SK-N-DZ (cell line): ENCODE results near the gene INPP4A. TPM values are rescaled to one million over a fixed set of nuclear protein-coding genes. Genes with fewer than 3 reads are reported as not detected.
"Not testable (repeated sequence)": the region's sequence is repeated elsewhere in the genome, so short reads cannot be mapped to it uniquely, and the experiment has no call there.

Experiments used
- DNase-seq: peaks from one replicate; pipeline ENCODE4 v3.0.0-alpha.2; 2015; ENCODE audit warnings: low spot score
- polyA plus RNA-seq, 2 experiments: library from polyadenylated mRNA; depleted of rRNA; stranded (reverse); fragments of >200 nt; gene quantifications; 2 replicates each; pipeline ENCODE4 v1.2.3, GENCODE V29; 2014

The INPP4A gene
- 15.9 and 17.4 TPM in 2 replicates for polyA plus RNA-seq (2014; cell fraction: cytosol; rRNA removed)
- 18.6 and 39.3 TPM in 2 replicates for polyA plus RNA-seq (2014; cell fraction: nucleus; rRNA removed)

DNA sequence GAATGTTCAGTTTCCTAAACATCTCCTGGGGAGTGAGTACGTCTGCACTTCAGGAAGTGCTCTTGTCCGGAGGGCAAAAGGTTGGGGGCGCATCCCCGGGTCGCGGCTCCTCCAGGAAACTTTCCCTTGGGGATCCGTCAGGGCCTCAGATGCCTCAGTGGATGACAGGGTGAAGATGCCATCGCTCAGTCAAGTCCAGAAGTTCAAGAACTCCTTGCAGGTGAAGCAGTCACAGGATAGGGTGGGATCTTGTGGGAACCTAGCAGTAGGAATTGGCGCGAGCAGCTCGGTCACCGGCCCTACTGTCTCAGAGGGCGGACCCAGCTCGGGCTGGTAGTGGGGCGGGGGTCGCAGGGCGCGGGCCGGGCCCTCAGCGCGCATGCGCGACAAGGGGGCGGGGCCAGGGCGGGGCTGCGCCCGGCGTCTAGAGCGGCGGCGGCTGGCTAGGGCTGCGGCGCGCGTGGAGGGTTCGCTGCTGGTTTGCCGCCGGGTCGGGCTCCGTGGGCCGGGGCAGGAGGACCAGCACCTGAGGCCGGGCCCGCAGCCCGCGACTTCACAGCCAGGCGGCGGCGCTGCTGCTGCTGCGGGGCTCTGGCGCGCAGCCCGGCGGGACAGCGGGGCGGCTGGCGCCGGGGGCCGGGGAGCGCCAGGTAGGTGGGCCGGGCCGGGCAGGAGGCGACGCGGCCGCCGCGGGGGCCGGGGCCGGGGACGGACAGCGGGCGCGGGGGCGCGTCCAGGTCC is at the start of gene INPP4A:
Gene INPP4A, plus strand, starts transcription at position 423 of the 741 bp plus-strand sequence. CDS start 75,191 bp downstream, outside the sequence.
- peak; percentile 75 for DNase-seq

- no peak for DNase-seq
These were observed 48.7 kb upstream of the INPP4A start for GRCh38 chr2:98395977-98396376.

DNA sequence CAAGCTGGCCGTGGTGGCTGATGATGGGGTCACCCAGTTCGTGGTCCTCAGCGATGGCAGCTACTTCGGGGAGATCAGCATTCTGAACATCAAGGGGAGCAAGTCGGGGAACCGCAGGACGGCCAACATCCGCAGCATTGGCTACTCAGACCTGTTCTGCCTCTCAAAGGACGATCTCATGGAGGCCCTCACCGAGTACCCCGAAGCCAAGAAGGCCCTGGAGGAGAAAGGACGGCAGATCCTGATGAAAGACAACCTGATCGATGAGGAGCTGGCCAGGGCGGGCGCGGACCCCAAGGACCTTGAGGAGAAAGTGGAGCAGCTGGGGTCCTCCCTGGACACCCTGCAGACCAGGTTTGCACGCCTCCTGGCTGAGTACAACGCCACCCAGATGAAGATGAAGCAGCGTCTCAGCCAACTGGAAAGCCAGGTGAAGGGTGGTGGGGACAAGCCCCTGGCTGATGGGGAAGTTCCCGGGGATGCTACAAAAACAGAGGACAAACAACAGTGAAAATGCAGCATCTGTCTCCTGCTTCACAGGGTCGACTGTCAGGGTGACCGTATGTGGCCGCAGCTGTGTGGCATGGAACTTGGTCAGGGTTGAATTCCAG is 47.8 kb upstream of the INPP4A start:
- no peak for DNase-seq

DNA sequence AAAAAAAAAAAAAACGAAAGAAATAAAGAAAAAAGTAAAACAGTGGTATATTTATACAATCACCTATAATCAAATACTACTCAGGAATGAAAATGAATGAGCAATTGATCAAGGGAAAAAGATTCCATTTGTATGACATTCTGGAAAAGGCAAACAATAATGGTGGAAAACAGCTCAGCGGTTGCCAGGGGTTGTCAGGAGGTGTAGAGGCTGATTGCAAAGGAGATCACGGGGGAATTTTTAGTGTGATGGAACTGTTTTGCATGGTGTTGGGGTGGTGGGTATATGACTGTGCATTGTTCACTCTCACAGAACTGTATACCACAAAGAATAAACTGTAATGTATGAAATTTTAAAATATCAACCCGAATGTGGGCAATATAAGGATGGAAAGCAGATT is 45.5 kb upstream of the INPP4A start:
- DNase-seq: no peak

GRCh38 chr2:98403878-98404277 is 40.8 kb upstream of the INPP4A start:
- DNase-seq: no peak

- DNase-seq: no peak
These were observed 40.0 kb upstream of the INPP4A start for GRCh38 chr2:98404556-98405250.

GRCh38 chr2:98405301-98405700 is 39.4 kb upstream of the INPP4A start:
- no peak for DNase-seq

GRCh38 chr2:98408155-98408554 is 36.5 kb upstream of the INPP4A start:
- DNase-seq: no peak

GRCh38 chr2:98412751-98413458 is 31.8 kb upstream of the INPP4A start:
- peak; percentile 68 for DNase-seq

DNA sequence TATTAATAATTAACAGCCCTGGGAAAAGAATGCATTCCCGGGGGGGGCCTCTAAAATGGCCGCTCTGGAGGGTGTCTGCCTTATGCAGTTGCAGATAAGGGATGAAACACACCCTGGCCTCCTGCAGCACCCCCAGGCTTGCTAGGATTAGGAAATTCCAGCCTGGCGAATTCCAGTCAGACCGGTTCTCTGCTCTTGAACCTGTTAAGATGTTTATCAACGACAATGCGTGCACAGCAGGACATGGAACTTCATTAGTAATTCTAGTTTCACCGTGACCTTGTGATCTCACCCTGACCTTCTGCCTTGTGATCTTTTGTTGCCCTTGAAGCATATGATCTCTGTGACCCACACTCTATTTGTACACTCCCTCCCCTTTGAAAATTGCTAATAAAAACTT is 30.4 kb upstream of the INPP4A start:
- DNase-seq: not testable (repeated sequence)

DNA sequence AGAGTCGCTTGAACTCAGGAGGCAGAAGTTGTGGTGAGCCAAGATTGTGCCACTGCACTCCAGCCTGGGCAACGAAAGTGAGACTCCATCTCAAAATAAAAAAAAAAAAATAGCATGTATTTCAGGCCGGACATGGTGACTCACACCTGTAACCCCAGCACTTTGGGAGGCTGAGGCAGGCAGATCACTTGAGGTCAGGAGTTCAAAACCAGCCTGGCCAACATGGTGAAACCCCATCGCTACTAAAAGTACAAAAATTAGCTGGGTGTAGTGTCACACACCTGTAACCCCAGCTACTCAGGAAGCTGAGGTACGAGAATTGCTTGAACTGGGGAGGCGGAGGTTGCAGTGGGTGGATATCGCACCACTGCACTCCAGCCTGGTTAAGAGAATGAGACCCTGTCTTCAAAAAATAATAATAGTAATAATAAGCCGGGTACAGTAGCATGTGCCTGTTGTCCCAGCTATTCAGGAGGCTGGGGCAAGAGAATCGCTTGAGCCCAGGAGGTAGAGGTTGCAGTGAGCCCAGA is 28.9 kb upstream of the INPP4A start:
- not testable (repeated sequence) for DNase-seq

DNA sequence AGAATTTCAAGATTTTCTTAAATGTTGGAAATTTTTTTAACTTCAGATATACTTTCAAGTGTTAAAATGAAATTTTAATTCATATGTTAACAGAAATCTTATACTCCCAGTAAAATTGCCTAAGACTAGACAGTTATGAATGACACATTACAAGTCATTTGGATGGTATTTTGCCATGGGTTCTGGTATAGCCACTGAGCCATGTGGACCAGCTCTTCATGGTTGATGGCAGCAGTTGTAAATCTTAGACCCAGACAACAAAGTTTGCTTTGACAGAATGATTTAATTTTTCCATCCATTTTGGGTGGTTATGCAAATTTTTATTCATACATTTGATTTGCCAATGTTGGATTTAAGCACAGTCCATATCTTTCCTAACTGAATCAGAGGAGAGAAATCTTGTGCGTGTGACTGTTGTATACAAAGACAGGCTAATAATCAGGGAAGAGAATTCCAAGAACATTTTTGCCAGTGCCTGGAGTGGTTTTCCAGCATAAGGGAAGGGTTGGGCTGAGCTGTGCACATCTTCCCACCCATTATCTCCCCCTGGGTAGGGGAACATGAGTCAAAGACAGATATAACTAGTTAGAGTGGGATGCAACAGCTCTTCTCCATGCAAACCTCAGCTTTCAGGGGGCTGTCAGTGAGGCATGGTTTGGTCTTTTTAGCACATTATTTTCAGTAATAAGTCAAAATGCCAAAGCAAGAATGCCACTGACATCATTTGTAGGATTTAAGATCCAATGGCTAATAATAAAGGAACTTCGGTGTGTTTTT is 28.1 kb upstream of the INPP4A start:
- no peak for DNase-seq

DNA sequence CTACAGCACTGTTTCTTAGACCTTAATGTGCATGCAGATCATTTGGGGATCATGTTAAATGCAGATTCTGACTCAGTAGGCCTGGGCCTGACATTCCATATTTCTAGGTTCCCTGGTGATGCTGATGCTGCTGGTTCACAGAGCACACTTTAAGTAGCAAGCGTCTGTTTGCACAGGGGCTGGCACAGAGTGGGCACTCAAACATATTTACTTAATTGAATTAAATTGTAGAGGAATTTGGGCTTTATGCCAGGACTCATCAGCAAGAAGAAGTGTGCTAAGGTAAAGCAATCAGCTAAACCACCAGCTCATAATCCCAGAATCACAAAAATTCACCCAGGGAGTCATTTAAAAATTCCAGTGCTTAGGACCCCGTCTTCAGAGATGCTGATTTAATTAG is 25.1 kb upstream of the INPP4A start:
- DNase-seq: no peak

DNA sequence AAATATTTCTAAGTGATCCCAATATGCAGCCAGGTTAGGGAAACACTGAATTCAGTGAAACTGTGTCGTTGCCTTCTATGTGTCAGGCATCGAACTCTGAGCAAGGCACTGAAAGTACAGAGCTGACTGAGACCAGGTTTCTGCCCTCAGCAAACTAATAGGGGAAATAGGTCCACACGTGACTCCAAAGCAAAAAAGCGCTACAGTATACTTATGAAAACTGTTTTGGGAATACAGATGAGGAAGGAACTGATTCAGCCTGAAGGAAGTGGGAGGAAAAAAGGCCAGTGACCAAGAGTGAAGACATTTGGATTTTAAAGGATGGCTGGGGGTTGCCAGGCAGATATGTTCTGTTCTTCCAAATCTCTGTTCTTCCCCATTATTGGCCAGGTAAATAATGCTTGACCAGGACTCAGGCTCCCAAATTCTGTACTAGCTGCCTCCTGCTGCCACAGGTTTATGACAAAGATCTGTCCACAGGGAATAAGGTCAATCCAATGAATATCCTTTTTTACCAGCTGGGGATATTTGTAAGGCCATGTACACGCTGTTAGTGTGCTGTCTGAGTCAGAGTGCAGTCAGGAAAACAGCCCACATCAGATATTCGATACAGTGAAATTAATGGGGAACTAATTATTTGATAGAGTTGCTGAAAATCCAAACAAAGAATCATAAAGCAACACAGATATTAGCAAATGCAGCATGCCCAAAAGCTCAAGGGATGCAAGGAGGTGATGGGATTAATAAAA is 24.5 kb upstream of the INPP4A start:
- no peak for DNase-seq

DNA sequence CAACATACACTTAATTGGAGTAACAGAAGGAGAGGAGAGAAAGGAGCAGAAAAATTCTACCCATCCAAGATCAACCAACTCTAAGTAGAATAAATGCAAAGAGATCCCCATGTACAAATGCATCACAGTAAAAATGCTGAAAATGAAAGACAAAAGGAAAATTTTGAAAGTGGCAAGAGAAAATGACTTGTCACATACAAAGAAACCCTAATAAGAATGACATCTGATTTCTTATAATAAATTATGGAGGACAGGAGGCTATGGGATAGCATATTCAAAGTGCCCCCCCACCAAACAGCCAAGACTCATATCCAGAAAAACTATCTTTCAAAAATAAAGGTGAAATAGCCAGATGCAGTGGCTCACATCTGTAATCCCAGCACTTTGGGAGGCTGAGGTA is 22.2 kb upstream of the INPP4A start:
- DNase-seq: no peak

DNA sequence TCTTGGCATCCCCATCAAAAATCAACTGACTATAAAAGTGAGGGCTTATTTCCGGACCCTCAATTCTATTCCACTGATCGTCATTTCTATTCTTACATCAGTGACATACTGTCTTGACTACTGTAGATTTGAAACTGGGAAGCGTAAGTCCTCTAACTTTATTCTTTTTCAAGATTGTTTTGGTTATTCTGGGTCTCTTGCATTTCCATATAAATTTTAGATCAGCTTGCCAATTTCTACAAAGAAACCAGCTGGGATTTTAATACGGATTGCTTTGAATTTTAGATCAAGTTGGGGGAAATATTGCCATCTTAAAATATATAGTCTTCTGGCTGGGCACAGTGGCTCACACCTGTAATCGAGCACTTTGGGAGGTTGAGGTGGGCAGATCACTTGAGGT is 17.9 kb upstream of the INPP4A start:
- no peak for DNase-seq

- DNase-seq: no peak
These were observed 12.5 kb upstream of the INPP4A start for GRCh38 chr2:98432145-98432544.

DNA sequence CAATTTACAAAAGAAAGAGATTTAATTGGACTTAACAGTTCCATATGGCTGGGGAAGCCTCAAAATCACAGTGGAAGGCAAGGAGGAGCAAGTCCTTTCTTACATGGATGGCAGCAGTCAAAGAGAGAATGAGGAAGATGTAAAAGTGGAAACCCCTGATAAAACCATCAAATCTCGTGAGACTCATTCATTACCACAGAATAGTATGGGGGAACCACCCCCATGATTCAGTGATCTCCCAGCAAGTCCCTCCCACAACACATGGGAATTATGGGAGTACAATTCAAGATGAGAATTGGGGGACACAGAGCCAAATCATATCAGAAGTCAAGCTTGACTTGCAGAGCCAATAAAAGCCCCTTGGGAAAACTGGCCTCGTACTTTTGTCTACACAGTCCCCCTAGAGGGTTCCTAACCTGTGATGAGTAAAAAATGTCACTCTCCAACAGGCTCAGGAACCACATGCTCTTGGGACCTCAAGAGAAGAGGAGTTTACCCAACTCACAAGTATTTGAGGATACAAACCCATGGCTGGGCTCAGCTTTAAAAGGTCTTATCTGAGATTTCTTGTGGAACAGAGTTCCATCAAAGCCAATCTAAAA is 11.2 kb upstream of the INPP4A start:
- no peak for DNase-seq

DNA sequence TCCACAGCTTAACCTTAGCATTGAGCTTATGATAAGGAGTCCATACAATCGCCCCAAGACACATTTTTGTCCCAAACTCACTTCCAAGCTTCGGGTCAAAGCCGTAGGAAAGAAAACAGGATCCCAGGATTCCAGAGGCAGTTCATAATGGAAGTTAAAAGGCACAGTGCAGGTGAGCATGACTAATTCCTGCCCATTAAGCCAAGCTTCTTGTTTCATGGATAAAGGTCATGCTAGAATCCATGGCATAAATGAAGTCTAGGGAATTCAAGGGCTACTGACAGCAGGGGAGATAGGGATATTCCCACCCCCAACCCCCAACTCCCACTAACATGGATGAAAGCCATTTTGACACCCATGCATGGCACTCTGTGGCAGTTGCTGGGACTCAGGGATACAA is 10.2 kb upstream of the INPP4A start:
- DNase-seq: no peak

DNA sequence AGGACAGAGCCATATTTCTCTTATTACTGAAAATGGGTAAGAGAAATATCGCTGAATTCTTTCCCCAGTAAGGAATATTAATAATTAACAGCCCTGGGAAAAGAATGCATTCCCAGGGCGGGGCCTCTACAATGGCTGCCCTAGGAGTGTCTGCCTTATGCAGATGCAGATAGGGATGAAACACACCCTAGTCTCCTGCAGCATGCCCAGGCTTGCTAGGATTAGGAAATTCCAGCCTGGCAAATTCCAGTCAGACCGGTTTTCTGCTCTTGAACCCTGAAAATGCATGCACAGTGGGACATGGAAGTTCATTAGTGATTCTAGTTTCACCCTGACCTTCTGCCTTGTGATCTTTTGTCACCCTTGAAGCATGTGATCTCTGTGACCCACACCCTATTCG is 9.0 kb upstream of the INPP4A start:
- DNase-seq: not testable (repeated sequence)
